CD4-positive, alpha-beta T cell treated with Interleukin-6 for 4 hours (primary cell): ENCODE measurements around the gene TGFBR3.

Source experiments
- DNase-seq: peaks from one replicate; pipeline ENCODE4 v3.0.0-alpha.2; 2020; ENCODE audit warnings: mixed read lengths

Gene TGFBR3

GRCh38 chr1:91796390-91796654, 89.6 kb downstream of the TGFBR3 start:
- DNase-seq = no peak

DNA sequence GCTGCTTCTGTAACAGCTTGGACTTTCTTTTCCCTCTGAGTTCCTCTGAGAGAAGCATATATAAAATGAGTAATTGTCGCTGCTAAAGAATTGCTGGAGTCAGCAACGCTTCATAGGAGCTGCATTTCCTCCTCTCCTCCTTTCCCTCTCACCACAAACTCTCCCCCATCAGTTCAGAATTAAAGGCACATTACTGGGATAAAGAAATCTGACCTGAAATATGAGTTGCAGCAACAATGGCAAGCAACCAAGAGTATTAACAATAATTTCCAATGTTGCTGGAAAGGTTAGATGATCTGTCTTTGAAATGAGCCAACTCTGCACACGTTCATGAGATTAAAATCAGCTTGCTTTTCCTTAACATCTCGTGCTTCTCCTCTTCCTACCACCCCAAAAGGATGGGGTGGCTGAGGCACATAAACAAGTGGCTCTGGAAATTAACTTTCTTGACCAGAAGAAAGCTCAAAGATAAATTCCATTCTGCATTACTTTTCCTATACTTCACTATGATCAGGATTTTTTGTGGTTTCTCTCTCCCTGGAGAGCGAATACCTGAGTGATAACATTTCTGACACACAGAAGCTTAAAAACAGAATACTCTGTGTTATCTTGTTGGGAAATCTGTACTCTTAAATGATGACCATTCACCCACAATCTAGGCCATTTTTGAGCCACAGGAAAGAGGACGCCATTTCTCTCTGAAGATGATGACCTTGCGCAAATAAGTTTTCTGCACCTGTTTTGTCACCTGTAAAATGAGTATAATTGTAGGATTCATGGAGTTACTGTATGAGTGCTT, 90.2 kb downstream of the TGFBR3 start:
- DNase-seq = no peak

GRCh38 chr1:91793877-91794276, 92.1 kb downstream of the TGFBR3 start:
- no peak for DNase-seq

DNA sequence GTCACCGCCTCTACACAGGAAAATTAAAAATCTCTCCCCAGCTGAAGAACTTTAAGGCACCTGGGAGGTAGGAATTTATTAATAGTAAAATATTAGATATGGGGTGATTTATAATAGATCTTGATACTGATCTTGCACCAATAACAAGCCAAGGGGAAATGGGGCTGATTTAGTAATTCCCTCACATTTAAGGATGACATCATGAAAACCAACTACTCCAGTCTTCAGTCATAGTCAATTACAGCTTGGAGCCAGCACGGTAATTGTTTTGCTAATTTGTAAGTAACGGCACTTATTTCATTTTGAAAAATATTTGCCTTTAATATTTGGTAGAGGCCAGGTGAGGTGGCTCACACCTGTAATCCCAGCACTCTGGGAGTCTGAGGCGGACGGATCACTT, 92.8 kb downstream of the TGFBR3 start:
- DNase-seq = no peak

- no peak for DNase-seq
Measured at GRCh38 chr1:91792489-91793071, 93.4 kb downstream of the TGFBR3 start.

DNA sequence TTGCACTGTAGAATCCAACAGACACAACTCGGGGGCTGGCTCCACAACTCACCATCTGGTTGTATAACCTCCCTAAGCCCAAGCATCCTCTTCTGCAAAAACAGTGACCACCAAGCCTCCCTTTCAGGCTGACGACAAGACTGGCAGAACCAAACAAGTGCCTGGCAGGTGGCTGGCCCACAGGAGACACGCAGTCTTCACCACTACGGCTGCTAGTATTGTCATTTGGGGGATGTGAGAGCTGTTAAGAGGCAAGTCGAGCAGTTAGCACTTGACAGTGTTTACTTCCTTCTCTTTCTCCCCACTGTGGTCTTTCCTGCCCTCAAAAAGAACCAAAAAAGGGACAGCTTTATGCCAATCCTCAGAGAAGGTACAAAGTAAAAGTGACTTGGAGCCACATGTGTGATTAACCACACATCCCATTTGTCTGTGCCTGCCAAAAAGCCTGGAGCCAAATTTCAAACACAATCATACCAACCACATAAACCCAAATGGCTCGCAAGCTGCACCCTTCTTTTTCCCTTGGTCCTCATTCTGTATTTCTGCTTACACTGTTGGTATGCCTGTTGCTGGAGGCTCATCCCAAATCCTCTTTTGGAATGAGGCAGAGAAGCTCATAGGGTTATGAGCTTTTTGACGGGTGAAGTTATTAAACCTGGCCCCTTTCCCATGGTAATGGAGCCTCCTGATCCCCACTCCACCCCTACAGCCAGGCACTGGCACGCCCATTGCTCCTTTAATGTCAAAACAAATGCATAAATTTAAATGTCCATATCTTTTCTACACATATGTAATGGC, 94.1 kb downstream of the TGFBR3 start:
- DNase-seq = peak; percentile 16

DNA sequence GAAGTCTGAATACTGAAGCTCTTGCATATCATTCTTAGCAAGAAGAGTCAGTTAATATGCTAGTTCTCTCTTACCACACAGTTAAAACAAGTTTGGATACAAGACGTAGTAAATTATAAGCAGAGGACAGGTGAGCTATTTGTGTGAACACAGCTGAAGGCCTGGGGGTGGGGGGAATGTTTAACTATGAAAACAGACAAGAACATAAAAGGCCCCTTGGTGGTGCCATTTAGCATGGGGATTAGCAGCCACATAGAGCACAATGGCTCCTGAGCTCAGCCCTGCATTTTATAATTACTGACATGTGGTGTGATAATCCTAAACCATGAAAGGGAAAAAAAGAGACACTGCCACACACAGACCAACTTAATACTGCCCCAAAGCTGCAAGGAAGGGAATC, 94.8 kb downstream of the TGFBR3 start:
- peak; percentile 32 for DNase-seq

- no peak for DNase-seq
Measured at GRCh38 chr1:91790392-91790791, 95.6 kb downstream of the TGFBR3 start.

DNA sequence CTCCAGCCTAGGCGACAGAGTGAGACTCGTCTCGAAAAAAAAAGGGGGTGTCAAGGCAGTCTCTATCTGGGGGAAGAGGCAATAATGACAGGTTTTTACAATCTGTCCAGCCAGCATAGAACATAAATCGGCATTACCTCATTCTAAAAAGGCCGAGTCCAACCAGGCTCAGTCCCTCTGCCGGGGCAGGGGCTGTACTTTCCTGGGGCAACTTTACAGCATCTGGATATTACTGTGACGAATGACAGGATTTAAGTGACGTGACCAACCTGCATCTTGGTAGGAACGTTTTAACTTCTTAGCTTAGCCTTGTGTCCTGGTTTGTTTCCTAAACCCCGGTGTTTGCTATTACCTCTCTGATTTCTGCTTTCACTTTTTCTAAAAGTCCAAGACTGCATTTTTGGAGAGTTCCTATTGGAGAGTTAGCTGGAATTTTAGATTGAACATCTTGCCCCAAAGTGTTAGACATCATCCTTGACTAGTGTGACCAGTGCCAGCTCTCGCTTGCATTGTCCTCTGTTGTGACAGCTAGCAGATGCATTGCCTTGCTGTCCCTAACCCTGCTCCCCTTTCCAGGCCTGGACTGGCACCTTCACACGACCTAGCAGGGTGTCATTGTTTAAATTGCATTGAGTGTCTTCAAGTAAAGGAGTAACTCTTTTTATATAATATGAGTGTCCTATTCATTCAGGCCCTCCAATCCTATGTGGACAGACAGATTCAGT, 96.5 kb downstream of the TGFBR3 start:
- DNase-seq = no peak

DNA sequence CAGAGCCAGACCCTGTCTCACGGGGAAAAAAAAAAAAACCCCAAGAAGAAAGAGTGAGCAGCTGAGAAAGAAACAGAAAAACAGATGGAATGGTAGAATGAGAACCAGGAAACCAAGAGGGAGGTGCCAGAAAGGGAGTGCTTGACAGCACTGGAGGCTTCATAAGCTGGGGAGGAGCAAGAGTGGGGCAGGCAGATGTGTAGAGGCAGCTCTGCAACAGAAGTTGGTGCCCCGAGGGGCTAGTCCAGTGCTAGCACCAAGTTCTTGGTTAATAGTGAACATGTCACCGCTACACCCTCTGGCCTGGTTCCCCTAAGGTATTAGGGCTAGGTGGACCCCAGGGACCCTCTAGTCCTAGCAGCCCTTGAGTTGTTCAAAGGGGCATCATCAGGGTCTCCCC, 98.0 kb downstream of the TGFBR3 start:
- DNase-seq = no peak

- DNase-seq = no peak
Measured at GRCh38 chr1:91784616-91785015, 101.3 kb downstream of the TGFBR3 start.

DNA sequence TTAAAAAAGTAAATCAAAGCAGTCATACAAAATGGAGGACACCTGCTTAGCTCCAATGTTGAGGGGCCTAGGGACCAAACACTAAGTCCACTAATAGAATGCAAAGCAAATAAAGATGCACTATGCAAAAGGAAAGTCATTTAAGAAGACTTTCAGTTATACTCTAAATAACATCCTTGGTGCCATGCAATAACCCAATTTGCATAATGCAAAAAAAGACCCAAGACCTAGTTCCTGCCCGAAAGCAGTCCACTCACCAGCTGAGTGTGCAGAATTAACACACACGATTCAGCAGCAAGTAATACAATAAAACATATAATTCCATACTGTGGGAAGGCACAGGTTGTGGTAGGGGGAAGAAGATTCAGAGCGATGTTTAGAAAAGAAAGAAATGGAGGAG, 101.8 kb downstream of the TGFBR3 start:
- DNase-seq = no peak

- no peak for DNase-seq
Measured at GRCh38 chr1:91783423-91784170, 102.4 kb downstream of the TGFBR3 start.

DNA sequence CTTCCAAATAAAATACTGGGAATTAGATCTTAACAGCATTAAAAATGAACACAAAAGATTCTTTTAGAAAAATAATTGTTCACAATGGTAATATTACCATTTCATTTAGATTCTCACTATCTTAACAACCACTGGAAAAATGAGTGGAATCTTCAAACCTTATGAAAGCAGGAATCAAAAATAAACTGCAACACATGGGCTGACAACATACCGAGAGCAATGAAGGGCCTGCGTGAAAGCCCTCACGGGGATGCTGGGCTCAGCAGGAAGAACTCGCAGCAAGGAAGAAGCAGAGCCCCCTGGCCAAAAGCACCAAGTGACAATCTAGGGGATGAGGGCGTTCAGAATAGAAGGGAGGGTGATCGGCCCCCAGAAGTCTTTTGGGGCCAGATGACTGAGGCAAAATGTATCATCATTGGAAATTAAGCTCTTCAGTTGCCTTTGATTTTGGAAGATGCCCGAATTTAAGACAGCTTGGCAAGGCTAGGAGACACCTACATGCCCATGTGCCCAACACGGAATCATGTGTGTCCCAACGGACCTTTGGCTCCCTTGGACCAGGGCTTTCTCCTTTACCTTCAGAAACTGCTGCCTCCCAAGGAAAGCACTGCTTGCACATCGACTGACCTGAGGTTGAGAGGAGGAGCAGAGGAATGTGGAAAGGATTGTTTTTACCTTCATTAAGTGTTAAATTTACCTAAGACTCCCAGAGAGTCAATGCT, 103.9 kb downstream of the TGFBR3 start:
- DNase-seq = no peak

DNA sequence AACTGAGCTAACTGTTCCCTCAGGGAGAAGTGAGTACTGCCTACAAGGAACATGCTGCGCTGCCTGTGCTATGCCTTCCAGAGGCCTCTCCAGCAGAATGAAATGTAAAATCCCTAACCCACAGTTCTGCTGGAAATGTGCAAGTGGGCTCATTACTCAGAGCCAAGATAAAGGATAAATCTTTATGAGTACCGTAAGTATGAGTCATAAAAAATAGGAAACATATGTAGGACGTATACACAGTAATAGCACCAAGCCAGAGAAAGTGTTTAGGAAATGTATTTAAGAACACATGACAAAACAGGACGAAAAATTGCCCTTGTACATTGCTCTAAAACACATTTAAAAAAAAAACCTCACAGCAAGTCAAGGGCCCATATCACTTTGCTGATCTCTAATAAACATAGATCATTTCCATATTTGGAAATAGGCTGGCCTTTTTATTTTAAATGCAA, 104.6 kb downstream of the TGFBR3 start:
- no peak for DNase-seq

DNA sequence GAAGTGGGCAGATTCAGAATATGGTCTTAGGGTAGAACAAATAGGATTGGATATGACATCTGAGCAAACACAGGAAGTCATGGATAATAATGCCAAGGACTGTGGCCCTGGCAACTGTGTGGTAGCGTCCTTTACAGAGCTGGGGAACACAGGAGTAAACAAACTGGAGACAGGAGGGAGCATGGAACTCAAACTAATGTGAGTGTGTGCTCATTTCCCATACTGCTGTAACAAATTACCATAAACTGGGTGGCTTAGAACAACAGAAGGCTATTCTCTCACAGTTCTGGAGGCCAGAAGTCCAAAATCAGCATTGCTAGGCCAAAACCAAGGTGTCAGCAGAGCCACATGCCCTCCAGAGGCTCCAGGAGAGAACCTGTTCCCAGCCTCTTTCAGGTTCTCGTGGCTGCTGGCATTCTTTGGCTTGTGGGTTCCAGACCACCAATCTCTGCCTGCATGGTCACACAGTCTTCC, 106.4 kb downstream of the TGFBR3 start:
- no peak for DNase-seq

DNA sequence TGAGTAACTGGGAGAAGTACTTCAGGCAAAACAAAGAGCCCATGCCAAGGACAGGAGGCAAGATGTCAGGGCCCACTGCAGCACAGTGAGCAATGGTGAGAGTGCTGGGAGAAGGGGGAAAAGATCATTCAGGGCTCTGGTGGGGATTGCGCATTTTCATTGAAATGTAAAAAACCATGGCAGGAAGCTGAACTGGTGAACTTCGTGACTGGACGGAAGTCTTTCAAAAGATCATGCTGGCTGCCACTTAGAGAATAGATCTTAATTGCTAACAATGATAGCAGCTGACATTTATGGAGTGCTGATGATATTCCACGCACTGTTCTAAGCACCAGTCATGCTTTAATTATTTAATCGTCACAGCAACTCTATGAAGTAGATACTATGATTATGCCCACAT, 107.0 kb downstream of the TGFBR3 start:
- DNase-seq = no peak

DNA sequence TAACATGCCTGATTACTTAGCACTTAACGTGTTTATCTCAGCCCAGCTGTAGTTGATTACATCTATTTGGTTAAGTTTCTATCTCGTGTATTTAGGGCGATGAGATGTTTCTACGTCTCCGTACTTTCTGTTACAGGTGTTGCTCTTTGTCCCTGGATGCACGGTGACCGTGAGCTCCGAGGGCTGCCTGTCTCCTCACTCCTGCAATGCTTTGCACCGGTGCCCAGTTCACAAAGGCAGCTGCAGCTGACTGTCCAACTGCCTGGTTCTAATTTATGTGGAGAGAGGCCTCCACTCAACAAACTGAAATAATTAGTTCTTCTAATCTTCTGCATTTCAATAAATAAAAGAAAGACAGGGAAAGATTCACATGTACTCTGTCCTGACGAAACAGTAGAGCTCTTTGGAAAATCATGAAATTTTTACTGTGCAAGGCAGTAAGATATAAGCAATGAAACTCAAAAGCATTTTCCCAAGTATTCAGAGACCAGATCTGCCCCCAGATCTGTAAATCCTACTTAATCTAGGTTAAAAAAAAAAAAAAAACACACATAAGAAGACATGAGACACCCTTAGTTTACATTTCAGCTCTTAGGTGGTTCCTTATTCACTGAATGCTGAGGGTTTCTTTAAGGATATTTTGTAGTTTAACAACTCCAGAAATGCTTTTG, 108.2 kb downstream of the TGFBR3 start:
- DNase-seq = no peak

DNA sequence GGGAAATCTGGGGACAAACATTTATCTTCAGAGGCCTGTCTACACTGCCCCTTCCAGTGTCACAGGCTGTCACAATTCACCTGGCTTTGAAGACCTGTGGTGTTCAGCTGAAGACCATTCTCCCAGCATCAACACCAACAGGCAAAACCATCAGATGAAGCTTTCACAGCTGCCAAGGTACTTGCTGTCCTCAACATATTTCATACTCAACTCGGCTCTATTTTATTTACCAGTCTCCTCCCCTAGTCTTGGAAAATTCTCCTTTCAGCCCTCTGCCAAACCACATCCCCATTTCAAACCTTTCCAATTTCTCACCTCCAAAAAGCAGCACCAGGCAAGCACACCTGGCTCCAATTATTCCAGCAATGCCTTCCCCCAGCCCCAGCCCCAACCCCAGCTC, 108.8 kb downstream of the TGFBR3 start:
- DNase-seq = no peak

DNA sequence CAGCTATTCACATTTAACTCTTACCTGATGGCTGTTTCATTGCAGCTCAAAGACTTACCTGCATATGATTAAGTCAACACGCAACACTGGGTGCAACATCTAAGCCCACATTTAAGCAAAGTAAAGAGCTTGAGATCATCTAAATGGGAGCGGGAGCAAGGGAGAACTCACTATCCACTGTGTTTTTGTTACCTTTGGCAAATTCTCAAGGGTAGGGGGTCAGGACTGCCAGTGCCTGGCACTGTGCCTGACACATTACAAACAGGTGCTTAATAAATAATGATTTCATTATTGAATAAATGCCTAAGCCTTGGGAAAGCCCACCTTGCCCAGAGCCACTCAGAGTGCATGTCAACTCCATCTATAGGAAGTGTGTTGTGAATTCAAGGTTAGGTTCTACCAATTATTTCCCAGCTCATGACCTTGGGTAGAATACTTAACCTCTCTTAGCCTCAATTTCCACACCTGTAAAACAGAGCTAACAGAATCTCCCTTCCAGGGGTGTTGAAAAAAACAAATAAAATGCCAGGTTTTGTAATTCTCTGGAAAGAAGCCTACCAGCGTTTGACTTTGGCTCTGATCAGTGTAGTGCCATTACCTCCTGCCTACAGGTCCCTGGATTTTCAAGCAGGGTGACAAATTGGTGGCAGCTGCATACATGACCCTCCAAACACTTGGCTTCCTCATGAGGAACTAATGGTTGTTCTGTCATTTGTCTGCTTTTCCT, 109.7 kb downstream of the TGFBR3 start:
- DNase-seq = no peak

- DNase-seq = no peak
Measured at GRCh38 chr1:91775227-91775626, 110.7 kb downstream of the TGFBR3 start.
